ENCODE data around the gene MSI2. TPM values are rescaled to one million over a fixed set of nuclear protein-coding genes. Genes with fewer than 3 reads are reported as not detected.

Gene MSI2
- total RNA-seq, 4 donors from 2014 or later, result 60.7 to 101 (median 70.9) TPM

GRCh38 chr17:57528058-57528451 lies 271.7 kb downstream of the MSI2 start:
- intact Hi-C loops (cut with DNase I), result no loop called here
- TF ChIP-seq POLR2A (IDR thresholded peaks at IDR 0.05), result no peak
- H3K4me3 ChIP-seq (replicated peaks in 1 of 3), result no peak overlapping the region
- H3K9me3 ChIP-seq, result no peaks in the 10 kb centered on the region
- no peaks in the 10 kb centered on the region for H3K36me3 ChIP-seq
- H3K27ac ChIP-seq, result no peak overlapping the region
- H3K27me3 ChIP-seq, result no peaks in the 10 kb centered on the region
- 65 to 79% methylated on average over 7 of the region's 7 CpGs for WGBS, 2 donors
- peak; percentile 23 to 37 for DNase-seq
- H3K4me1 ChIP-seq, result peaks cover 12 to 57% of the 10 kb centered on the region in 2 donors

- Histone ChIP-seq H3K4me1 (peaks cover 5 to 50% of the 10 kb centered on the region in 2 donors), H3K27me3 (no peaks in the 10 kb centered on the region), H3K27ac (peak overlapping the region in 1 of 3 donors; percentile 11), H3K4me3 (replicated peaks in 1 of 3) (no peak overlapping the region), H3K9me3 (no peaks in the 10 kb centered on the region), H3K36me3 (no peaks in the 10 kb centered on the region)
- TF ChIP-seq POLR2A (IDR thresholded peaks at IDR 0.05) (no peak), CTCF (IDR thresholded peaks at IDR 0.05) (no peak)
- intact Hi-C loops (cut with DNase I), result no loop called here
- 33 to 46% methylated on average over 3 of the region's 3 CpGs for WGBS, 2 donors
- peak in 1 of 2 donors; percentile 32 for DNase-seq
These were observed 273.7 kb downstream of the MSI2 start for GRCh38 chr17:57530026-57530425.

GRCh38 chr17:57530508-57530907 lies 274.2 kb downstream of the MSI2 start:
- Histone ChIP-seq H3K9me3 (no peaks in the 10 kb centered on the region), H3K4me3 (replicated peaks in 1 of 3) (no peak overlapping the region), H3K27ac (peak overlapping the region in 1 of 3 donors; percentile 13), H3K36me3 (no peaks in the 10 kb centered on the region), H3K27me3 (no peaks in the 10 kb centered on the region), H3K4me1 (peaks cover 5 to 49% of the 10 kb centered on the region in 2 donors)
- intact Hi-C loops (cut with DNase I), result no loop called here
- TF ChIP-seq CTCF (IDR thresholded peaks at IDR 0.05) (no peak), POLR2A (IDR thresholded peaks at IDR 0.05) (no peak)
- DNase-seq, result no peak
- WGBS, 2 donors, result 85 to 86% methylated on average over 4 of the region's 4 CpGs

GRCh38 chr17:57531078-57531477 lies 274.8 kb downstream of the MSI2 start:
- H3K4me3 ChIP-seq (replicated peaks in 1 of 3), result no peak overlapping the region
- H3K36me3 ChIP-seq, result no peaks in the 10 kb centered on the region
- H3K27me3 ChIP-seq, result no peaks in the 10 kb centered on the region
- no peaks in the 10 kb centered on the region for H3K9me3 ChIP-seq
- H3K4me1 ChIP-seq, result peaks cover 5 to 47% of the 10 kb centered on the region in 2 donors
- TF ChIP-seq POLR2A (IDR thresholded peaks at IDR 0.05), result no peak
- no peak for TF ChIP-seq CTCF (IDR thresholded peaks at IDR 0.05)
- DNase-seq, result no peak
- peak overlapping the region in 1 of 3 donors; percentile 13 for H3K27ac ChIP-seq
- WGBS, 2 donors, result 92 to 95% methylated on average over 7 of the region's 7 CpGs
- intact Hi-C loops (cut with DNase I), result no loop called here

GRCh38 chr17:57531648-57532504 lies 275.6 kb downstream of the MSI2 start:
- Histone ChIP-seq H3K4me3 (replicated peaks in 1 of 3) (no peak overlapping the region), H3K36me3 (no peaks in the 10 kb centered on the region), H3K27me3 (no peaks in the 10 kb centered on the region), H3K4me1 (peaks cover 5 to 47% of the 10 kb centered on the region in 2 donors), H3K9me3 (no peaks in the 10 kb centered on the region), H3K27ac (no peak overlapping the region)
- 81 to 86% methylated on average over 19 of the region's 19 CpGs for WGBS, 2 donors
- DNase-seq, result peak in 1 of 2 donors; percentile 33
- intact Hi-C loops (cut with DNase I), result no loop called here
- TF ChIP-seq POLR2A (IDR thresholded peaks at IDR 0.05) (no peak), CTCF (IDR thresholded peaks at IDR 0.05) (no peak)

Measured in thyroid gland (tissue), 4 donors.